K562 (cell line): ENCODE data around the gene PPP1R12C. TPM values are rescaled to one million over a fixed set of nuclear protein-coding genes. Genes with fewer than 3 reads are reported as not detected.

Source experiments
- CEBPB ChIP-seq: fragments of 450-650 bp; IDR thresholded peaks from 2 replicates; pipeline ENCODE4 v1.6.1; 2016; ENCODE audit warnings: missing genetic modification characterization, missing compliant biosample characterization
- E2F6 ChIP-seq, 2 experiments: IDR thresholded peaks; 2 replicates each; pipeline ENCODE4 v1.6.1; 2011; ENCODE audit warnings: borderline replicate concordance in 1 of 2, control low read depth in 1 of 2, low read depth in 1 of 2, low read length in 1 of 2, mild to moderate bottlenecking in 1 of 2, mixed read lengths in 1 of 2, moderate library complexity in 1 of 2; ENCODE audit not compliant: insufficient read depth in 1 of 2, insufficient read length in 1 of 2, poor library complexity in 1 of 2, severe bottlenecking in 1 of 2; ENCODE audit errors: extremely low read depth in 1 of 2
- FOS ChIP-seq: IDR thresholded peaks from 3 replicates; pipeline ENCODE4 v1.6.1; 2011; ENCODE audit not compliant: insufficient read length; ENCODE audit errors: extremely low read depth
- JUND ChIP-seq, 2 experiments: IDR thresholded peaks; 2 replicates in 1 of 2; 3 replicates in 1 of 2; pipeline ENCODE4 v1.6.1; 2011; ENCODE audit warnings: borderline replicate concordance in 2 of 2, low read depth in 2 of 2, low read length in 2 of 2, improper control_type of control experiment in 1 of 2, missing biosample characterization in 1 of 2, missing genetic modification characterization in 1 of 2, missing genetic modification reagents in 1 of 2
- KDM5B ChIP-seq: fragments of 200-600 bp; sonication (generic); IDR thresholded peaks from 2 replicates; pipeline ENCODE4 v1.6.1; 2012; ENCODE audit warnings: low read depth, mild to moderate bottlenecking, moderate library complexity, low read length, control low read depth, inconsistent platforms; ENCODE audit not compliant: insufficient replicate concordance
- KHSRP ChIP-seq: fragments of 450-650 bp; IDR thresholded peaks from 2 replicates; pipeline ENCODE4 v1.6.1; 2017
- NEUROD1 ChIP-seq: fragments of 150-350 bp; IDR thresholded peaks from 2 replicates; pipeline ENCODE4 v1.6.1; 2014; ENCODE audit warnings: borderline replicate concordance, low read length, low read depth; ENCODE audit not compliant: partially characterized antibody
- NR2F6 ChIP-seq: fragments of 450-650 bp; formaldehyde crosslinking; IDR thresholded peaks from 2 replicates; pipeline ENCODE4 v1.4.0; 2020; ENCODE audit warnings: mild to moderate bottlenecking
- PHB ChIP-seq: fragments of 250-450 bp; sonication (Bioruptor Pico); IDR thresholded peaks from 2 replicates; pipeline ENCODE4 v1.5.0; 2021
- PHF20 ChIP-seq: fragments of 450-650 bp; IDR thresholded peaks from 2 replicates; pipeline ENCODE4 v1.6.1; 2018; ENCODE audit not compliant: partially characterized antibody
- POLR2AphosphoS2 ChIP-seq: IDR thresholded peaks from 2 replicates; pipeline ENCODE4 v1.6.1; 2012; ENCODE audit warnings: low read length, improper control_type of control experiment
- POLR2B ChIP-seq: fragments of 450-650 bp; IDR thresholded peaks from 2 replicates; pipeline ENCODE4 v1.6.1; 2018; ENCODE audit warnings: low read depth; ENCODE audit not compliant: partially characterized antibody
- RBM14 ChIP-seq: fragments of 200-400 bp; formaldehyde crosslinking; IDR thresholded peaks from 2 replicates; pipeline ENCODE4 v1.6.1; 2018; ENCODE audit warnings: low read depth, mild to moderate bottlenecking, low read length, moderate library complexity, borderline replicate concordance; ENCODE audit not compliant: insufficient read depth
- RCOR1 ChIP-seq, 2 experiments: IDR thresholded peaks; 2 replicates each; pipeline ENCODE4 v1.6.1; 2012; ENCODE audit warnings: low read depth in 2 of 2, low read length in 2 of 2, borderline replicate concordance in 1 of 2, improper control_type of control experiment in 1 of 2
- SP2 ChIP-seq: IDR thresholded peaks from 2 replicates; pipeline ENCODE4 v1.6.1; 2011; ENCODE audit warnings: mild to moderate bottlenecking, low read depth, low read length, moderate library complexity; ENCODE audit not compliant: poor library complexity, severe bottlenecking; ENCODE audit errors: extremely low read depth
- SUPT5H ChIP-seq: fragments of 450-650 bp; IDR thresholded peaks from 2 replicates; pipeline ENCODE4 v1.6.1; 2016
- TAF1 ChIP-seq: IDR thresholded peaks from 2 replicates; pipeline ENCODE4 v1.6.1; 2011; ENCODE audit warnings: mild to moderate bottlenecking, low read length, moderate library complexity; ENCODE audit not compliant: insufficient read depth, control insufficient read depth, severe bottlenecking; ENCODE audit errors: extremely low read depth
- TFAP4 ChIP-seq: sonication (generic); formaldehyde crosslinking; IDR thresholded peaks from 2 replicates; pipeline ENCODE4 v1.8.0; 2022; ENCODE audit warnings: missing genetic modification reagents, mild to moderate bottlenecking, moderate library complexity, borderline replicate concordance
- ZBTB33 ChIP-seq: sonication (generic); formaldehyde crosslinking; IDR thresholded peaks from 2 replicates; pipeline ENCODE4 v1.8.1; 2023; ENCODE audit warnings: mild to moderate bottlenecking, missing genetic modification reagents
- ZC3H11A ChIP-seq: IDR thresholded peaks from 2 replicates; pipeline ENCODE4 v1.6.1; 2012; ENCODE audit warnings: low read depth, low read length, improper control_type of control experiment
- ZNF143 ChIP-seq: sonication (generic); formaldehyde crosslinking; IDR thresholded peaks from 2 replicates; pipeline ENCODE4 v1.9.0; 2022; ENCODE audit warnings: mild to moderate bottlenecking, missing genetic modification reagents
- ZNF197 ChIP-seq: fragments of 200-800 bp; sonication (Bioruptor generic); IDR thresholded peaks from 2 replicates; pipeline ENCODE4 v1.6.1; 2016; ENCODE audit warnings: low read depth, missing genetic modification characterization, missing compliant biosample characterization
- ZNF79 ChIP-seq: fragments of 250-450 bp; sonication (Bioruptor Pico); IDR thresholded peaks from 2 replicates; pipeline ENCODE4 v1.4.0; 2020; ENCODE audit warnings: low read depth, mild to moderate bottlenecking, moderate library complexity
- polyA plus RNA-seq, 8 experiments: library from polyadenylated mRNA; depleted of rRNA in 4 of 8; stranded (reverse) in 5 of 8; unstranded in 3 of 8; fragments of >200 nt; fragmentation: Nextera tagmentation in 2 of 8; fragmentation: Illumina TruSeq in 1 of 8; extraction: Ambion mirVana in 2 of 8; extraction: Trizol in 1 of 8; gene quantifications; 2 replicates each; pipeline versions ENCODE4 v1.2.1 to v1.2.3, GENCODE V29; 2011 to 2014; ENCODE audit warnings: inconsistent platforms in 1 of 8, missing spikeins in 1 of 8
- total RNA-seq, 7 experiments: library from RNA; depleted of rRNA in 6 of 7; stranded (reverse); fragments of >200 nt in 6 of 7; fragmentation: Illumina TruSeq in 2 of 7; extraction: Trizol in 2 of 7; gene quantifications; 2 replicates each; pipeline versions ENCODE4 v1.2.1 to v1.2.3, GENCODE V29; 2011 to 2021; ENCODE audit warnings: low replicate concordance in 1 of 7

The PPP1R12C gene
- total and polyA plus RNA-seq, 9 of the 15 experiments (the other 6 are each of a cell fraction or from before 2014, with no cell fraction given) = 1.8 to 136 (median 33.7) TPM

- TF ChIP-seq ZNF197 (no peak), PHB (CRISPR knock-in tag) (no peak), JUND (IDR thresholded peaks at IDR 0.05; ENCODE audit: borderline replicate concordance, low read depth, low read length) (peak; percentile 95), JUND (tag; IDR thresholded peaks at IDR 0.05; ENCODE audit: borderline replicate concordance, low read depth, low read length) (peak; percentile 89; the same call in 2 of the 3 replicates), ZC3H11A (peak; percentile 28; the same call in 1 of the 2 replicates), CEBPB (tag) (no peak), RBM14 (0 out of 2 replicates have a peak, but pooled peaks have one; percentile 29), SUPT5H (peak; percentile 49), RCOR1 (IDR thresholded peaks at IDR 0.05; ENCODE audit: borderline replicate concordance in 1 of 2, low read depth in 2 of 2, low read length in 2 of 2) (no peak), NR2F6 (no peak), TFAP4 (CRISPR knock-in tag) (peak; percentile 65; the same call in 1 of the 2 replicates), POLR2B (peak; percentile 40), SP2 (peak; percentile 51), ZBTB33 (CRISPR knock-in tag) (0 out of 2 replicates have a peak, but pooled peaks have one; percentile 42), FOS (peak; percentile 86), E2F6 (IDR thresholded peaks at IDR 0.05; ENCODE audit: borderline replicate concordance in 1 of 2, extremely low read depth in 1 of 2, insufficient read depth in 1 of 2, insufficient read length in 1 of 2, low read depth in 1 of 2, low read length in 1 of 2, poor library complexity in 1 of 2, severe bottlenecking in 1 of 2) (peak; percentile 34 to 76), PHF20 (peak; percentile 36), NEUROD1 (no peak), POLR2AphosphoS2 (peak; percentile 47; the same call in 1 of the 2 replicates), ZNF79 (CRISPR knock-in tag) (no peak), ZNF143 (no peak), TAF1 (peak; percentile 78), KDM5B (peak; percentile 46), KHSRP (peak; percentile 65; the same call in 1 of the 2 replicates)
These were observed 54.5 kb downstream of the PPP1R12C start, which contains the start of gene RDH13 (continued) for GRCh38 chr19:55062735-55063491.
